Heart right ventricle (tissue), 16 donors: ENCODE measurements around the gene TSPO. TPM values are rescaled to one million over a fixed set of nuclear protein-coding genes. Genes with fewer than 3 reads are reported as not detected.

Experiments used
- ATAC-seq, 8 donors: fragments of 200-7000 bp; cut with Tn5 transposase; one replicate each; pipeline ENCODE4 v1.9.1; 2020; ENCODE audit warnings: mild to moderate bottlenecking in 8 of 8, moderate library complexity in 8 of 8, moderate number of reproducible peaks in 1 of 8
- DNase-seq, 2 donors: peaks; one replicate each; pipeline ENCODE4 v3.0.0-alpha.2; 2020
- H3K27ac ChIP-seq, 10 donors: fragments of 200-600 bp; sonication (generic) in 2 of 10; one replicate each; pipeline versions ENCODE4 v1.5.0 to v1.8.0; 2020 to 2022; ENCODE audit warnings: mild to moderate bottlenecking in 3 of 10
- H3K27me3 ChIP-seq, 7 donors: fragments of 200-600 bp; one replicate each; pipeline ENCODE4 v1.8.0; 2021 to 2022; ENCODE audit warnings: mild to moderate bottlenecking in 2 of 7
- H3K36me3 ChIP-seq, 9 donors: fragments of 200-600 bp; sonication (generic) in 1 of 9; one replicate each; pipeline versions ENCODE4 v1.5.0 to v1.8.0; 2020 to 2022; ENCODE audit warnings: mild to moderate bottlenecking in 2 of 9
- H3K4me1 ChIP-seq, 9 donors: fragments of 200-600 bp; sonication (generic) in 1 of 9; one replicate each; pipeline versions ENCODE4 v1.5.0 to v1.8.0; 2020 to 2022; ENCODE audit warnings: mild to moderate bottlenecking in 4 of 9
- H3K4me3 ChIP-seq, 10 donors: fragments of 200-600 bp; sonication (generic) in 2 of 10; one replicate each; pipeline versions ENCODE4 v1.5.0 to v1.8.0; 2020 to 2022; ENCODE audit warnings: mild to moderate bottlenecking in 7 of 10, moderate library complexity in 2 of 10
- H3K9me3 ChIP-seq, 11 donors: fragments of 200-600 bp in 10 of 11; sonication (generic) in 2 of 11; one replicate each; pipeline versions ENCODE4 v1.5.0 to v1.8.0; 2013 to 2022; ENCODE audit warnings: mild to moderate bottlenecking in 2 of 11, control low read depth in 1 of 11, moderate library complexity in 1 of 11
- CTCF ChIP-seq, 9 donors: fragments of 200-600 bp; sonication (generic) in 2 of 9; IDR thresholded peaks; one replicate each; pipeline versions ENCODE4 v1.5.0 to v1.8.0; 2021 to 2022; ENCODE audit warnings: antibody characterized with exemption in 9 of 9, mild to moderate bottlenecking in 5 of 9, moderate library complexity in 1 of 9
- WGBS, 2 donors: extraction: QIAGEN DNeasy Blood & Tissue Kit; methylation state at CpG; one replicate each; pipeline ENCODE4 v1.1.7; 2013; ENCODE audit warnings: inconsistent platforms in 1 of 2; 5-methylcytosine and 5-hydroxymethylcytosine counted together
- intact Hi-C, 10 donors: fragments of 100-400 bp; cut with DNase I; formaldehyde crosslinking; loops; one replicate each; pipeline versions ENCODE4 v1.11.1 to v1.14.2; 2022
- polyA plus RNA-seq, 2 donors: library from polyadenylated mRNA; stranded (reverse); fragments of 200-250 nt; gene quantifications; one replicate each; pipeline ENCODE4 v1.2.3, GENCODE V29; 2013
- total RNA-seq, 10 donors: library from RNA; stranded (reverse); fragmentation: NEBNext Ultra II Directional in 3 of 10; extraction: Animal tissue kit (Norgen Biotek cat#: 25700) in 3 of 10; gene quantifications; one replicate each; pipeline versions ENCODE4 v1.2.1 to v1.2.4, GENCODE V29; 2021 to 2023
- donor health status: Arrhythmogenic right ventricular cardiomyopathy.
- donor health status: ischemic (EF 13 %, LVEDD 7.1; RV severe dilation, severe dysfunction).
- donor health status: healthy with polysubstance abuse.
- donor health status: DM: no; HTN: yes; CAD: no.
- donor health status: DM: no; HTN: no; CAD: no.
- donor health status: ischemic (EF 25% LVEDD 6.9; RV normal size, moderate dysfunction).
- donor health status: ischemic (EF 25% LVEDD 5.7; RV mildly dilated, moderate dysfunction).
- donor health status: healthy.
- donor health status: DM: yes; HTN: yes; CAD: no.
- donor health status: Ischemic cardiomyopathy.
- donor health status: ischemic (EF 35%, LVEDD 5.7; RV mildly dilated, moderate dysfunction).
- donor health status: nonischemic (EF 11% LVEDD 7.7; RV severe dilation, severe dysfunction).
- donor health status: DM: yes; HTN: yes; CAD: no.
- donor health status: PGD.
- donor health status: ischemic (EF 29% LVEDD 5.4; RV normal size, mild dysfunction).
- donor health status: nonischemic (EF 23%, LVEDD 6.1; RV moderate dilation, normal function).

Gene TSPO
- total and polyA plus RNA-seq, 12 donors, result 84.7 to 258 (median 102) TPM

- intact Hi-C loops, result no loop called here
- no peaks in the 10 kb centered on the region for H3K36me3 ChIP-seq
- no peak for DNase-seq
Measured at GRCh38 chr22:43207386-43207785, 56.0 kb downstream of the TSPO start.

GRCh38 chr22:43207849-43208702 lies 56.7 kb downstream of the TSPO start:
- H3K9me3 ChIP-seq, result no peaks in the 10 kb centered on the region
- TF ChIP-seq CTCF (IDR thresholded peaks at IDR 0.05), result no peak
- 91 to 92% methylated on average over 26 of the region's 26 CpGs for WGBS, 2 donors
- no peak overlapping the region for H3K27ac ChIP-seq
- H3K4me3 ChIP-seq, result no peak overlapping the region
- no peak for ATAC-seq
- H3K4me1 ChIP-seq, result peaks cover 0 to 7% (median 3%) of the 10 kb centered on the region in 9 donors
- intact Hi-C loops, result no loop called here
- H3K27me3 ChIP-seq, result no peaks in the 10 kb centered on the region
- H3K36me3 ChIP-seq, result no peaks in the 10 kb centered on the region
- no peak for DNase-seq

More at GRCh38 chr22:43207386-43207785, 56.0 kb downstream of the TSPO start:
- Histone ChIP-seq H3K27me3 (no peaks in the 10 kb centered on the region), H3K27ac (no peak overlapping the region), H3K9me3 (no peaks in the 10 kb centered on the region), H3K4me3 (no peak overlapping the region), H3K4me1 (peaks cover 0 to 7% (median 3%) of the 10 kb centered on the region in 9 donors)
- WGBS, 2 donors, result 94 to 95% methylated on average over 13 of the region's 13 CpGs
- no peak for ATAC-seq
- TF ChIP-seq CTCF (IDR thresholded peaks at IDR 0.05), result no peak

GRCh38 chr22:43208703-43209522 lies 57.6 kb downstream of the TSPO start:
- 90 to 93% methylated on average over 26 of the region's 26 CpGs for WGBS, 2 donors
- peaks cover 0 to under 1% (median 0%) of the 10 kb centered on the region in 7 donors for H3K27me3 ChIP-seq
- H3K4me1 ChIP-seq, result peaks cover 0 to 7% (median 5%) of the 10 kb centered on the region in 9 donors
- ATAC-seq (no peak), DNase-seq (no peak)
- intact Hi-C loops, result no loop called here
- no peaks in the 10 kb centered on the region for H3K9me3 ChIP-seq
- H3K4me3 ChIP-seq, result no peak overlapping the region
- H3K27ac ChIP-seq, result no peak overlapping the region
- no peaks in the 10 kb centered on the region for H3K36me3 ChIP-seq
- no peak for TF ChIP-seq CTCF (IDR thresholded peaks at IDR 0.05)

- H3K27me3 ChIP-seq, result peaks cover 0 to 6% (median 0%) of the 10 kb centered on the region in 7 donors
- no peak overlapping the region for H3K4me3 ChIP-seq
- H3K27ac ChIP-seq, result no peak overlapping the region
- H3K36me3 ChIP-seq, result no peaks in the 10 kb centered on the region
- H3K9me3 ChIP-seq, result no peaks in the 10 kb centered on the region
- DNase-seq (no peak), ATAC-seq (no peak)
- intact Hi-C loops, result no loop called here
- no peak for TF ChIP-seq CTCF (IDR thresholded peaks at IDR 0.05)
- peaks cover 0 to 7% (median 5%) of the 10 kb centered on the region in 9 donors for H3K4me1 ChIP-seq
- 93 to 94% methylated on average over 15 of the region's 15 CpGs for WGBS, 2 donors
Measured at GRCh38 chr22:43209523-43209890, 58.1 kb downstream of the TSPO start.
